Testis (tissue), 2 donors: ENCODE results near the gene PACSIN3.

Experiments
- POLR2A ChIP-seq: fragments of 450-650 bp; IDR thresholded peaks from one replicate; pipeline ENCODE4 v1.6.1; 2017; ENCODE audit warnings: antibody characterized with exemption, mild to moderate bottlenecking, moderate library complexity
- TF ChIP-seq, protein P1 (sequence below), 3 experiments: fragments of 450-650 bp in 2 of 3; fragments of 200-600 bp in 1 of 3; sonication (generic) in 1 of 3; IDR thresholded peaks; one replicate each; pipeline ENCODE4 v1.5.1; 2016 to 2019; ENCODE audit warnings: antibody characterized with exemption in 3 of 3, mild to moderate bottlenecking in 2 of 3, moderate library complexity in 1 of 3

DNA sequence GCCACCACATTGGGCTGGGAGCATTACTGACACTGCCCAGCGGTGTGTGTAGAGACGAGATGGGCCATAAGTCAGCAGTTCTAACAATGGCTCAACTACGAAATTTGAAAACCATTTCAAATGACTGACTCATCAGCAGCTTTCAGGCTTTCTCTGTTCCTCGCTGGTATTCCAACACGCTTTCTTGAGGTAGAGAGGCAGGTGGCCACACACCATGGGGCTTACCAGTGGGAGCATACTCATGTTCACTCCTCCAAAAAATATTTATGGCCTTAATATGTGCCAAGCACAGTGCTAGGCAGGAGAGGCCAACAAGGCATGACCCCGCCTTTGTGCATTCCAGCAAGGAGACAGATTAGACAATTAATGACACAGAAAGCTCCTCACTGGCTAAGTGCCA is 29.9 kb downstream of the PACSIN3 start:
- TF ChIP-seq, protein P1, sequence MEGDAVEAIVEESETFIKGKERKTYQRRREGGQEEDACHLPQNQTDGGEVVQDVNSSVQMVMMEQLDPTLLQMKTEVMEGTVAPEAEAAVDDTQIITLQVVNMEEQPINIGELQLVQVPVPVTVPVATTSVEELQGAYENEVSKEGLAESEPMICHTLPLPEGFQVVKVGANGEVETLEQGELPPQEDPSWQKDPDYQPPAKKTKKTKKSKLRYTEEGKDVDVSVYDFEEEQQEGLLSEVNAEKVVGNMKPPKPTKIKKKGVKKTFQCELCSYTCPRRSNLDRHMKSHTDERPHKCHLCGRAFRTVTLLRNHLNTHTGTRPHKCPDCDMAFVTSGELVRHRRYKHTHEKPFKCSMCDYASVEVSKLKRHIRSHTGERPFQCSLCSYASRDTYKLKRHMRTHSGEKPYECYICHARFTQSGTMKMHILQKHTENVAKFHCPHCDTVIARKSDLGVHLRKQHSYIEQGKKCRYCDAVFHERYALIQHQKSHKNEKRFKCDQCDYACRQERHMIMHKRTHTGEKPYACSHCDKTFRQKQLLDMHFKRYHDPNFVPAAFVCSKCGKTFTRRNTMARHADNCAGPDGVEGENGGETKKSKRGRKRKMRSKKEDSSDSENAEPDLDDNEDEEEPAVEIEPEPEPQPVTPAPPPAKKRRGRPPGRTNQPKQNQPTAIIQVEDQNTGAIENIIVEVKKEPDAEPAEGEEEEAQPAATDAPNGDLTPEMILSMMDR (IDR thresholded peaks at IDR 0.05) = no peak
- no peak for TF ChIP-seq POLR2A
